ENCODE data around the gene TAOK1.

Gene TAOK1

DNA sequence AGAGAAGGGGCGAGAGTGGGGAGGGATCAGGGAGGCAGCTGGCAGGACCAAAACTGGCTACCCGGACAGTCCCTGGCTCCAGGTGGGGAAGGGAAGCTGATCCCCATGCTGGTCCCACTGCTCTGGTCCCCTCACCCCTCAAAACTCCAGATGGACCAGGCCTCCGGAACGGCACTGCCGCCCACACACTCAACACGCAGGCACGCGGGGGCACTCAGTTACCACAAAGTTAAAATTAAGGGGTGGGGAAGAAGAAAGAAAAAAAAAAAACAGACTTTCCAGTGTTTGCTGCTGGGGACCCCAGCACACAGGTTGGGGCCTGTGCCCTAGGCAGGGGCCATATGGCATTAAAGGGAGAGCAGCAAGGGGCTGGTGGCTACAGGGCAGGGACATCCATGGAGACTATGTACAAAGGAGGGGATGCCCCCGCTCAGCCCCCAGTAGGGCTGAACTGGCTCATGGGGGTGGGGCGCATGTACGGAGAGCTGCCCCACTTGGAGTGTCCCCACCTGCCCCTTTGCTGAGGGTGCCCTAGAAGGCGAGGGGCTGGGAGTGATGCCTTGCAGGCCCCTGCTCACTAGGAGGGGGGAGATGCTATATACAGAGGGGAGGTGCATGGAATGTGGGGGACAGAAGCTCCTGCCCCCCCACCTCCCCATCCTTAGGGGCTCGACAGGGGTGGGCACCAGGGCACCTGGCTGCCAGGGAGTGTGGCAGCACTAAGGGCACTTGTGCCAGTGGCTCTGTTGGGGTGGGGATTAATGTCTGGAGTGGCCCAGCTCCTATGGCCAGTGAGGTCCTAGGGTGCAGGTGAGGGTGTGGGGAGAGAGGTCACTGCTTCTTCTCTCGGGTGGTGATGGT is 183.9 kb downstream of the TAOK1 start:
- in situ Hi-C loops (cut with MboI; ENCODE audit: low sequenced_read_pairs, unreplicated experiment): no loop called here
- no peak for TF ChIP-seq CTCF (IDR thresholded peaks at IDR 0.05; ENCODE audit: borderline replicate concordance, control extremely low read depth, extremely low read depth, insufficient read depth, missing control alignments)
- no peak for DNase-seq (ENCODE audit: low spot score)

DNA sequence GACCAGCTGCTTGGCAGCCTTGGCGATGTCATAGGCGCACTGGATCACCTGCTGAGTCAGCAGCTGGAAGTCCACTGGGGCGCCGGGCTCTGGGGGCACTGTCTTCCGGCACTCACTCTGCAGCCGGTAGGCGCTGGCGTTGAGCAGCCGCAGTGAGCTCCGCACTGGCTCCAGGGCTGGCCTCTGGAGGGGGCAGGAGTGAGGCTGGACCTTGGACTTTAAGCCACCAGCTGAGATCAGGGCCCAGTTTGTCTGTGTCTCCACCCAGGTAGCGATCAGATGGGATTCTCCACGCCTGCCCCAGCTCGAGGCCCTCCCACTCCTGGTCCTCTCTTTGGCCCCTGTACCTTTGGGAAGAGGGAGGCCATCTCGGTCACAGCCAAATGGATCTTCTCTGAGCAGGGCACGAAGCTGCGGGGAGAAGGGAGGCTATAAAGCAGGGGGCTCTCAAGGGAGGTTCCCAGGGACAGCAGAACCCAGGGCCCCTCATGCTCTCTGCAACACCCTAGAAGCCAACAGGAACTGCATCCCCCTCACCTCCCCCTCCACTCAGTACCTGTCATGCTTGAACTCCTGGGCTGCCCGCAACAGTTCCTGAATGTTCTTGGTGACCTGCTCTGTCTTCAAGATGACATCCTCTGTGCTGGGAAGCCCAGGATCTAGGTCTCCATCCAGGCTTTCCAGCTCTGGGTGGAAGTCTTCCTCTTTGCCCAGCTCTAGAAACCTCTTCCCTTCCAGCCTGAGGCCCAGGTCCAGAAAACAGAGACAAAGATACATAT is 184.8 kb downstream of the TAOK1 start:
- in situ Hi-C loops (cut with MboI; ENCODE audit: low sequenced_read_pairs, unreplicated experiment): no loop called here
- no peak for DNase-seq (ENCODE audit: low spot score)
- TF ChIP-seq CTCF (IDR thresholded peaks at IDR 0.05; ENCODE audit: borderline replicate concordance, control extremely low read depth, extremely low read depth, insufficient read depth, missing control alignments): no peak

GRCh38 chr17:29575511-29576213 is 185.5 kb downstream of the TAOK1 start:
- TF ChIP-seq CTCF (IDR thresholded peaks at IDR 0.05; ENCODE audit: borderline replicate concordance, control extremely low read depth, extremely low read depth, insufficient read depth, missing control alignments): no peak
- no peak for DNase-seq (ENCODE audit: low spot score)
- in situ Hi-C loops (cut with MboI; ENCODE audit: low sequenced_read_pairs, unreplicated experiment): no loop called here

DNA sequence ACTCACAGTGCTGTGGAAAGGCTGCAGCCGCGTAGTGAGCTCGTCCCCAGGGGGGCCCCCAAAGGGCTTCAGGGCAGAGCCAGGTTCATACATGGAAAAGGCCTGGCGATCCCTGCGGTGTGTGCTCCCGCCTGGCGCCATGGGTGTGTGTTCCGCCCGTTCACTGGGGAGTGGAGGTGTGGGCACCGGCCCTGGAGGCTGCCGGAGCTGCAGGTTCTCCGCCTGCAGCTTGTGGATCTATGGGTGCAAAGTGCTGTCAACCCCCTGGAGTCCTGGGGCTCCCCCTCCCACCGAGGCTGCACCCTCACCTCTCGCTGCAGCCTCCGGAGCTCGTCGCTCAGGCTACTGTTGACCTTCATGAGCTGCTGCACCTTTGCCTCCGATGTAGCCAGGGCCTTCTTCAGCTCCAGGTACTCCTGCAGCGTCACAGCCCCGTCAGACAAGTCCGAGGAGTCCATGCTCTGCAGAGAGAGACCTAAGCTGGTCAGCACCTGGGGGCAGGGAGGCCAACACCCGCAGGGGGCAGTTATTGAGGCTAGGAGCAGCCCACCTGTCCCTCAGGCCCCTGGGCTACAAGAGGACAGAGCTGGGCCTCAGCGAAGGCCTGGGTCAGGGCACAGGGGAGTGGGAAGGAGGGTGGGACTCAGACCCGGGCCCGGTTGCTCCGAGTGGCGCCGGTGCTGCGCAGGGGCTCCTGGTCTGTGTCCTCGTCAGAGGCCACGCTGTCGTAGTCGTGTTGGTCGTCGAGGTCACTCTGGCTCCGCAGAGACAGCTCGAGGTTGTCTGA is 186.2 kb downstream of the TAOK1 start:
- TF ChIP-seq CTCF (IDR thresholded peaks at IDR 0.05; ENCODE audit: borderline replicate concordance, control extremely low read depth, extremely low read depth, insufficient read depth, missing control alignments): no peak
- DNase-seq (ENCODE audit: low spot score): no peak
- in situ Hi-C loops (cut with MboI; ENCODE audit: low sequenced_read_pairs, unreplicated experiment): no loop called here

DNA sequence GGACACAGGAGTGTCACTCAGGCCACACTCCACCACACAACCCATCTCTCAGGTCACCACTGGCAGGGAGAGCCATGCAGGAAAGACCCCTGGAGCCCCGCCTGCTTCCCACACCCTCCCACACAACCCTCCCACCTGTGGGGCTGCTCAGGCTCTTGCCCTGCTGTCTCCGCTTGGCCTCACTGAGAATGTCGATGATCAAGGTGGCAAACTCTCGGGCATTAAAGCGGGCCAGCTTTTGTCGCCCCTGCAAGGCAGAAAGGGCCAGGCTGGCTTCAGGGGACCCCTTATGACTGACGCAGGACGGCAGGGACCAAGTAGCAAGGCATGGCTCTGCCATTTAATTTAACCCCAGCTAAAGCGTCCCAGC is 186.8 kb downstream of the TAOK1 start:
- no peak for TF ChIP-seq CTCF (IDR thresholded peaks at IDR 0.05; ENCODE audit: borderline replicate concordance, control extremely low read depth, extremely low read depth, insufficient read depth, missing control alignments)

More for the DNA sequence above, 186.8 kb downstream of the TAOK1 start:
- in situ Hi-C loops (cut with MboI; ENCODE audit: low sequenced_read_pairs, unreplicated experiment): no loop called here
- no peak for DNase-seq (ENCODE audit: low spot score)

All from GM13976 (cell line).